Skeletal muscle tissue (tissue), 4 donors: Measurements from ENCODE around the gene THEMIS2. TPM values are rescaled to one million over a fixed set of nuclear protein-coding genes. Genes with fewer than 3 reads are reported as not detected.
"Not testable (repeated sequence)": the region's sequence is repeated elsewhere in the genome, so short reads cannot be mapped to it uniquely, and the experiment has no call there.

ENCODE experiments used
- H3K27ac ChIP-seq: one replicate; pipeline ENCODE4 v1.7.0; 2013; ENCODE audit warnings: mild to moderate bottlenecking, low read depth, low read length, inconsistent platforms
- H3K27me3 ChIP-seq, 3 donors: one replicate each; pipeline ENCODE4 v1.7.0; 2013; ENCODE audit warnings: low read length in 3 of 3; ENCODE audit not compliant: control insufficient read depth in 3 of 3, insufficient read depth in 3 of 3
- H3K36me3 ChIP-seq, 3 donors: one replicate each; pipeline ENCODE4 v1.7.0; 2013; ENCODE audit warnings: low read length in 3 of 3; ENCODE audit not compliant: control insufficient read depth in 3 of 3, insufficient read depth in 3 of 3
- H3K4me1 ChIP-seq, 3 donors: one replicate each; pipeline ENCODE4 v1.7.0; 2013; ENCODE audit warnings: low read length in 3 of 3, mild to moderate bottlenecking in 3 of 3; ENCODE audit not compliant: control insufficient read depth in 3 of 3, insufficient read depth in 3 of 3
- H3K4me3 ChIP-seq, 3 donors: one replicate each; pipeline ENCODE4 v1.7.0; 2013; ENCODE audit warnings: low read length in 3 of 3
- H3K9ac ChIP-seq, 3 donors: one replicate each; pipeline ENCODE4 v1.7.0; 2013; ENCODE audit warnings: low read length in 3 of 3, mild to moderate bottlenecking in 3 of 3, moderate library complexity in 2 of 3, low read depth in 1 of 3
- H3K9me3 ChIP-seq, 3 donors: one replicate each; pipeline ENCODE4 v1.7.0; 2013; ENCODE audit warnings: low read length in 3 of 3; ENCODE audit not compliant: control insufficient read depth in 3 of 3
- total RNA-seq: library from RNA; depleted of rRNA; stranded (reverse); fragments of >200 nt; gene quantifications from one replicate; pipeline ENCODE4 v1.2.3, GENCODE V29; 2014
- donor health status: Osteomylitis.

THEMIS2 gene
- total RNA-seq: 4.7 TPM

DNA sequence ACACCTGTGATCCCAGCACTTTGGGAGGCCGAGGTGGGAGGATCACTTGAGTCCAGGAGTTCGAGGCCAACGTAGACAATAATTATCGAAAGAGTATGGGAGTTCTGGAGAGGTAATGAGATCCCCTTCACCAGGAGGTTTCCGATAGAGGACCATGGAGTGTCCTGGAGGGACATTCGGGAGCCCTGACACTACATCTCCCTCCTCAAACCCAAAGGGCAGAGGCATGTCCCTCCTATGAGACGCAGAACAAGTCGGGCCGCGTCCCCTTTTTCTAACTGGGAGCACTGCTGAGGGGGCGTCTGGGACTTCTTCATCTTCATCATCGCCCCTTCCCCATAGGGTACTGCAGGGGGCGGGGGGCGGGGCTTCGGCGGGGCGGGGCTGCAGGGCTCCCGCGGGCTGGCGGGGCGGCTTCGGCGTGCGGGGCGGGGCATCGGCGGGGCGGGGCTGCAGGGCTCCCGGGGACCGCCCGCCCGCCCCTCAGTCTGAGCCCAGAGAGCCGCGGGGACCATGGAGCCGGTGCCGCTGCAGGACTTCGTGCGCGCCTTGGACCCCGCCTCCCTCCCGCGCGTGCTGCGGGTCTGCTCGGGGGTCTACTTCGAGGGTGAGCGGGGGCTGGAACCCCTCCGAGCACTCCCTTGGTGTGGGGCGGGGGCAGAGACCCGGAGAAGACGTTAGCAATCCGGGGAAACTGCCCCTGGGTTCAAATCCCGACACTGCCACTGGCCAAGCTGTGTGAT lies at the start of gene THEMIS2:
Gene THEMIS2, plus strand, starts transcription at position 486 of the 743 bp plus-strand sequence. Its CDS starts 28 bp downstream, at position 514.
- Histone ChIP-seq H3K9me3 (no peaks in the 10 kb centered on the region), H3K4me3 (peak within 1 kb of the TSS; percentile 71 to 78 (median 73)), H3K36me3 (no peaks in the 10 kb centered on the region), H3K27me3 (peaks cover 0 to 21% (median 17%) of the 10 kb centered on the region in 3 donors), H3K9ac (peak within 1 kb of the TSS; percentile 36 to 70 (median 67)), H3K4me1 (peaks cover 9 to 20% (median 11%) of the 10 kb centered on the region in 3 donors), H3K27ac (peak within 1 kb of the TSS; percentile 68)

- Histone ChIP-seq H3K4me1 (no peaks in the 10 kb centered on the region), H3K4me3 (no peak overlapping the region), H3K9me3 (no peaks in the 10 kb centered on the region), H3K27ac (no peak overlapping the region), H3K9ac (no peak overlapping the region), H3K27me3 (no peaks in the 10 kb centered on the region), H3K36me3 (peaks cover 12 to 20% (median 14%) of the 10 kb centered on the region in 3 donors)
These were observed 48.6 kb upstream of the THEMIS2 start for GRCh38 chr1:27823784-27824183.

- H3K4me1 ChIP-seq: no peaks in the 10 kb centered on the region
- no peak overlapping the region for H3K4me3 ChIP-seq
- no peak overlapping the region for H3K9ac ChIP-seq
- H3K36me3 ChIP-seq: peaks cover 8 to 17% (median 13%) of the 10 kb centered on the region in 3 donors
- no peak overlapping the region for H3K27ac ChIP-seq
- no peaks in the 10 kb centered on the region for H3K27me3 ChIP-seq
- H3K9me3 ChIP-seq: no peaks in the 10 kb centered on the region
These were observed 47.9 kb upstream of the THEMIS2 start for GRCh38 chr1:27824411-27824810.

DNA sequence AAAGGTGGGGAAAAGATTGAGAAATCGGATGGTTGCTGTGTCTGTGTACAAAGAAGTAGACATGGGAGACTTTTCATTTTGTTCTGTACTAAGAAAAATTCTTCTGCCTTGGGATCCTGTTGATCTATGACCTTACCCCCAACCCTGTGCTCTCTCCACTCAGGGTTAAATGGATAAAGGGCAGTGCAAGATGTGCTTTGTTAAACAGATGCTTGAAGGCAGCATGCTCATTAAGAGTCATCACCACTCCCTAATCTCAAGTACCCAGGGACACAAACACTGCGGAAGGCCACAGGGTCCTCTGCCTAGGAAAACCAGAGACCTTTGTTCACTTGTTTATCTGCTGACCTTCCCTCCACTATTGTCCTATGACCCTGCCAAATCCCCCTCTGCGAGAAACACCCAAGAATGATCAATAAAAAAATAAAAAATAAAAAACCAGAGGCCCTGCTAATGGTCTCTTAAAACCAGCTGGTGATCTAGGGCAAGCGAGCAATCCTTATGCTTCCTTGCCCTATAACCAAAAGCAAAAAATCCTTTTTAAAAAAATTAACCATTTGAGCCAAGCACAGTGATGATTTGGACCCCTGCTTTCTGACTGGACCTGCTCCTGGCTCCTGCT lies 42.9 kb upstream of the THEMIS2 start:
- H3K9ac ChIP-seq, H3K9me3 ChIP-seq, H3K27me3 ChIP-seq: not testable (repeated sequence)
- H3K4me3 ChIP-seq: peak overlapping the region in 1 of 3 donors; percentile 96
- H3K36me3 ChIP-seq: peaks cover 3 to 10% (median 5%) of the 10 kb centered on the region in 3 donors
- H3K27ac ChIP-seq: peak overlapping the region; percentile 88
- H3K4me1 ChIP-seq: peaks cover 14 to 20% (median 17%) of the 10 kb centered on the region in 3 donors

DNA sequence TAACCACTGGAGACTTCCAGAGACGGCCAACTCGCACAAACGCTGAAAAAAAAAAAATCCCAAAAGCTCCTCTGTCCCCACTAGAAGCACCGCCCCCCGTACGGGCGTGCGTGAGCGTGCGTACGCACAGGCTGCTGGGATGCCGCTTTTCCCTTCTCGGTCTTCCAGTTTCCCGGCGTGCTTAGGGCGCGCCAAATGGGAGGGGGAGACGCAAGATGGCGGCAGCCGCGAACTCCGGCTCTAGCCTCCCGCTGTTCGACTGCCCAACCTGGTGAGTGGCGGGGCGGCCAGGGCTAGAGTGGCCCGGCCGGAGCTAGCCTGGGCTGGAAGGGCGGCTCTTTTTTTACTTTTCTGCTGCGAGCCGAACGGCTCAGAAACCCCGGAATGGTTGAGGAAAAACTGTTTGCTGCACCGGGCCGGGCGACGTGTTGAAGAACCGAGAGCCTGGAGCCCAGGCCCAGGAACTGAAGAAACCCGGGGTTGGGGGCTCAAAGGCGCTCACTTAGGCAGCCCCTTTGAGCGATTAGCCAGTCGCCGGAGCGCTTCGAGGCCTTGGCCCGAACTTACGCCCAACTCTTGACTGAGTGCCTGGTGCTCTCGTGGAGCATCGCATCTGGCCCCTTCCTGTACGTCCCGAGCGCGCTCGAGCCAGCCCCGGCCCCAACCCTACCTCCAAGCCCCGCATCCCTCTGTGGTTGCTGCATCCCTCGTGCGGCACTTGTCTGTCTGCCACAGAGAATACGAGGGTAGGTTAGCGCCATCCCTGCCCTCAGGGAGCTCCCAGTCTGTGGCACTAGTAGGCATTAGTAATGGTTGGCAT lies 41.5 kb upstream of the THEMIS2 start, which contains the start of gene PPP1R8:
Gene PPP1R8, plus strand, starts transcription at position 162 of the 820 bp plus-strand sequence. Its CDS starts 54 bp downstream, at position 216.
- no peaks in the 10 kb centered on the region for H3K27me3 ChIP-seq
- peaks cover 17 to 26% (median 20%) of the 10 kb centered on the region in 3 donors for H3K4me1 ChIP-seq
- H3K4me3 ChIP-seq: peak within 1 kb of the TSS; percentile 96 to 99 (median 98)
- no peaks in the 10 kb centered on the region for H3K9me3 ChIP-seq
- peak within 1 kb of the TSS; percentile 95 to 99 (median 98) for H3K9ac ChIP-seq
- H3K36me3 ChIP-seq: peaks cover 3 to 11% (median 6%) of the 10 kb centered on the region in 3 donors
- peak within 1 kb of the TSS; percentile 88 for H3K27ac ChIP-seq

- H3K4me1 ChIP-seq: peaks cover 17 to 26% (median 20%) of the 10 kb centered on the region in 3 donors
- H3K9ac ChIP-seq: peak overlapping the region; percentile 95 to 99 (median 98)
- H3K27me3 ChIP-seq: no peaks in the 10 kb centered on the region
- no peaks in the 10 kb centered on the region for H3K9me3 ChIP-seq
- H3K36me3 ChIP-seq: peaks cover 3 to 12% (median 6%) of the 10 kb centered on the region in 3 donors
- no peak overlapping the region for H3K27ac ChIP-seq
- H3K4me3 ChIP-seq: peak overlapping the region; percentile 96 to 99 (median 98)
These were observed 40.6 kb upstream of the THEMIS2 start for GRCh38 chr1:27831568-27832410.

DNA sequence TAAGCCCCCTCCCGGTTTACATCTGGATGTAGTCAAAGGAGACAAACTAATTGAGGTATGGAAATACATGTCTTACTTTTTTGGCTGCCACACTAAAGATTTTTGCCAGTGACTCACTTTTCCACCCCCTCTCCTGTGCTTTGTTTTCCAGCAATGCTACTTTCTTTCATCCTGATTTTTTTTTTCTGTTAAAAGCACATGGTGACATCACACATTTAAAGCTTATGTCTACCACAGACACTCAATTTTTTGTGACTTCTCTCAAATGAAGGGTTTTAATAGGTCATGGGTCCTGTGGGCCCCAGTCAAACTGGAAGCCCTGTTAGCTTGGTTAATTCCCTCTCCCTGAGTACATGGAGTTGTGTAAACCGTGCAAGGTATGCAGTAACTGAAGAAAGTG lies 39.6 kb upstream of the THEMIS2 start:
- no peak overlapping the region for H3K4me3 ChIP-seq
- H3K9me3 ChIP-seq: no peaks in the 10 kb centered on the region
- peaks cover 17 to 26% (median 20%) of the 10 kb centered on the region in 3 donors for H3K4me1 ChIP-seq
- no peaks in the 10 kb centered on the region for H3K27me3 ChIP-seq
- no peak overlapping the region for H3K9ac ChIP-seq
- peaks cover 3 to 14% (median 6%) of the 10 kb centered on the region in 3 donors for H3K36me3 ChIP-seq
- no peak overlapping the region for H3K27ac ChIP-seq

- Histone ChIP-seq H3K36me3 (peaks cover 3 to 14% (median 6%) of the 10 kb centered on the region in 3 donors), H3K27ac (no peak overlapping the region), H3K4me3 (no peak overlapping the region), H3K9ac (no peak overlapping the region), H3K27me3 (no peaks in the 10 kb centered on the region), H3K4me1 (peaks cover 17 to 26% (median 20%) of the 10 kb centered on the region in 3 donors), H3K9me3 (no peaks in the 10 kb centered on the region)
These were observed 38.9 kb upstream of the THEMIS2 start for GRCh38 chr1:27833470-27833869.

GRCh38 chr1:27835046-27835445 lies 37.3 kb upstream of the THEMIS2 start:
- Histone ChIP-seq H3K27ac (no peak overlapping the region), H3K4me1 (peaks cover 17 to 26% (median 17%) of the 10 kb centered on the region in 3 donors), H3K27me3 (no peaks in the 10 kb centered on the region), H3K4me3 (no peak overlapping the region), H3K9me3 (no peaks in the 10 kb centered on the region), H3K9ac (no peak overlapping the region), H3K36me3 (peaks cover 9 to 26% (median 14%) of the 10 kb centered on the region in 3 donors)
